Thoracic aorta (tissue), 2 donors: Measurements from ENCODE around the gene ST3GAL6. TPM values are rescaled to one million over a fixed set of nuclear protein-coding genes. Genes with fewer than 3 reads are reported as not detected.

Experiments used
- ATAC-seq: fragments of 150-250 bp; one replicate; pipeline ENCODE4 v1.8.0; 2017; ENCODE audit warnings: low read depth; ENCODE audit not compliant: insufficient number of reproducible peaks, low FRiP score
- DNase-seq: peaks from one replicate; pipeline ENCODE4 v3.0.0-alpha.2; 2020; ENCODE audit warnings: low spot score
- H3K27ac ChIP-seq, 2 donors: fragments of 200-600 bp; sonication (generic); 1 replicate in 1 of 2; 2 replicates in 1 of 2; pipeline ENCODE4 v1.5.1; 2016; ENCODE audit warnings: mild to moderate bottlenecking in 2 of 2, moderate library complexity in 2 of 2
- H3K27me3 ChIP-seq: fragments of 200-600 bp; sonication (generic); replicated peaks from 2 replicates; pipeline ENCODE4 v1.6.0; 2016; ENCODE audit warnings: mild to moderate bottlenecking; ENCODE audit not compliant: insufficient read depth
- H3K36me3 ChIP-seq: fragments of 200-600 bp; sonication (generic); one replicate; pipeline ENCODE4 v1.5.1; 2016
- H3K4me1 ChIP-seq, 2 donors: fragments of 200-600 bp; sonication (generic); 1 replicate in 1 of 2; 2 replicates in 1 of 2; pipeline versions ENCODE4 v1.5.1 to v1.6.0; 2016; ENCODE audit warnings: low read depth in 2 of 2, mild to moderate bottlenecking in 1 of 2; ENCODE audit not compliant: control insufficient read depth in 1 of 2
- H3K4me3 ChIP-seq: fragments of 200-600 bp; sonication (generic); 2 replicates; pipeline ENCODE4 v1.5.1; 2016; ENCODE audit warnings: mild to moderate bottlenecking
- H3K9me3 ChIP-seq: fragments of 200-600 bp; sonication (generic); 2 replicates; pipeline ENCODE4 v1.5.1; 2016
- total RNA-seq, 2 donors: library from RNA; depleted of rRNA; stranded (reverse); fragments of >200 nt; gene quantifications; one replicate each; pipeline versions ENCODE4 v1.1.0 to v1.2.3, GENCODE V29; 2016
- TF ChIP-seq, protein P1 (sequence below): fragments of 200-600 bp; sonication (generic); IDR thresholded peaks from one replicate; pipeline ENCODE4 v1.5.1; 2019; ENCODE audit warnings: antibody characterized with exemption

The ST3GAL6 gene
- total RNA-seq, 2 donors from 2014 or later: 12.0 to 16.9 TPM

- Histone ChIP-seq H3K9me3 (no peaks in the 10 kb centered on the region), H3K4me3 (no peak overlapping the region), H3K27ac (no peak overlapping the region), H3K27me3 (no peaks in the 10 kb centered on the region), H3K4me1 (peaks cover 12 to 20% of the 10 kb centered on the region in 2 donors), H3K36me3 (no peaks in the 10 kb centered on the region)
- ATAC-seq: no peak
- TF ChIP-seq, protein P1, sequence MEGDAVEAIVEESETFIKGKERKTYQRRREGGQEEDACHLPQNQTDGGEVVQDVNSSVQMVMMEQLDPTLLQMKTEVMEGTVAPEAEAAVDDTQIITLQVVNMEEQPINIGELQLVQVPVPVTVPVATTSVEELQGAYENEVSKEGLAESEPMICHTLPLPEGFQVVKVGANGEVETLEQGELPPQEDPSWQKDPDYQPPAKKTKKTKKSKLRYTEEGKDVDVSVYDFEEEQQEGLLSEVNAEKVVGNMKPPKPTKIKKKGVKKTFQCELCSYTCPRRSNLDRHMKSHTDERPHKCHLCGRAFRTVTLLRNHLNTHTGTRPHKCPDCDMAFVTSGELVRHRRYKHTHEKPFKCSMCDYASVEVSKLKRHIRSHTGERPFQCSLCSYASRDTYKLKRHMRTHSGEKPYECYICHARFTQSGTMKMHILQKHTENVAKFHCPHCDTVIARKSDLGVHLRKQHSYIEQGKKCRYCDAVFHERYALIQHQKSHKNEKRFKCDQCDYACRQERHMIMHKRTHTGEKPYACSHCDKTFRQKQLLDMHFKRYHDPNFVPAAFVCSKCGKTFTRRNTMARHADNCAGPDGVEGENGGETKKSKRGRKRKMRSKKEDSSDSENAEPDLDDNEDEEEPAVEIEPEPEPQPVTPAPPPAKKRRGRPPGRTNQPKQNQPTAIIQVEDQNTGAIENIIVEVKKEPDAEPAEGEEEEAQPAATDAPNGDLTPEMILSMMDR: no peak
- no peak for DNase-seq
Observed at GRCh38 chr3:98735761-98736269, 27.3 kb upstream of the ST3GAL6 start.

GRCh38 chr3:98737301-98737700 lies 25.8 kb upstream of the ST3GAL6 start:
- DNase-seq (no peak), ATAC-seq (no peak)
- Histone ChIP-seq H3K4me1 (peaks cover 12 to 20% of the 10 kb centered on the region in 2 donors), H3K9me3 (no peaks in the 10 kb centered on the region), H3K4me3 (no peak overlapping the region), H3K27me3 (no peaks in the 10 kb centered on the region), H3K36me3 (no peaks in the 10 kb centered on the region), H3K27ac (no peak overlapping the region)
- TF ChIP-seq, protein P1: no peak

GRCh38 chr3:98739266-98739665 lies 23.9 kb upstream of the ST3GAL6 start:
- Histone ChIP-seq H3K27me3 (no peaks in the 10 kb centered on the region), H3K4me3 (no peak overlapping the region), H3K27ac (no peak overlapping the region), H3K9me3 (no peaks in the 10 kb centered on the region), H3K4me1 (peaks cover 10 to 19% of the 10 kb centered on the region in 2 donors), H3K36me3 (no peaks in the 10 kb centered on the region)
- TF ChIP-seq, protein P1: no peak
- DNase-seq (no peak), ATAC-seq (no peak)

GRCh38 chr3:98740324-98740723 lies 22.8 kb upstream of the ST3GAL6 start:
- Histone ChIP-seq H3K27ac (no peak overlapping the region), H3K4me3 (no peak overlapping the region), H3K27me3 (no peaks in the 10 kb centered on the region), H3K4me1 (peaks cover 6 to 10% of the 10 kb centered on the region in 2 donors), H3K9me3 (no peaks in the 10 kb centered on the region), H3K36me3 (no peaks in the 10 kb centered on the region)
- ATAC-seq (no peak), DNase-seq (no peak)
- TF ChIP-seq, protein P1: no peak

DNA sequence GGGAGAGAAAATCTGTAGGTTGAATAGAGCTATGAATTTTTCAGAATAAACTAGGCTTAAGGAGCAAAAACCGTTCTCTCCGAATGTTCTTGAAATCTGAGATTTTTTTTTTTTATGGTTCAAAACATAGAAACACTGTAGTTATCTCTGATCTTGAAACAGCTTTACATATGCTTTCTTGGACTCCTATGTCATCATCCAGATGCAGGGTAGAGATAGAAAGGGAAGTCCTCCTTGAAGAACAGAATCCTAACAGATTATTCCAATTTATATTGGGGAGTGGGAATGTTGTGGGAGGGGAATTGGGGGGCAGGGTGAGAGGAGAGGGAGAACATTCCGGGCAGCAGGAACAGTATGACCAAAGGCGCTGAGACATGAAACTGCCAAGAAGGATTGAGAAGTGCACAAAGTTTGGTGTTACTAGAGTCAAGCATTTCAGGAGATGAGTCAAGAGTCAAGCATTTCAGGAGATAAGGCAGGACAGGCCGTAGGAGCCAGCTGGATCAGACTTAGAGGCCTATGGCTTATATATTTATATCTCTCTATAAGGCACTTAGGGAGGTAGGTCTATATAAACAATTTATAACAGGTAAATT lies 21.9 kb upstream of the ST3GAL6 start:
- TF ChIP-seq, protein P1: no peak
- no peak overlapping the region for H3K27ac ChIP-seq
- ATAC-seq: no peak
- H3K9me3 ChIP-seq: no peaks in the 10 kb centered on the region
- H3K27me3 ChIP-seq: no peaks in the 10 kb centered on the region
- no peak for DNase-seq
- no peak overlapping the region for H3K4me3 ChIP-seq
- H3K4me1 ChIP-seq: peaks cover 6 to 8% of the 10 kb centered on the region in 2 donors
- no peaks in the 10 kb centered on the region for H3K36me3 ChIP-seq
